ENCODE results near the gene PRR7.

Gene PRR7

DNA sequence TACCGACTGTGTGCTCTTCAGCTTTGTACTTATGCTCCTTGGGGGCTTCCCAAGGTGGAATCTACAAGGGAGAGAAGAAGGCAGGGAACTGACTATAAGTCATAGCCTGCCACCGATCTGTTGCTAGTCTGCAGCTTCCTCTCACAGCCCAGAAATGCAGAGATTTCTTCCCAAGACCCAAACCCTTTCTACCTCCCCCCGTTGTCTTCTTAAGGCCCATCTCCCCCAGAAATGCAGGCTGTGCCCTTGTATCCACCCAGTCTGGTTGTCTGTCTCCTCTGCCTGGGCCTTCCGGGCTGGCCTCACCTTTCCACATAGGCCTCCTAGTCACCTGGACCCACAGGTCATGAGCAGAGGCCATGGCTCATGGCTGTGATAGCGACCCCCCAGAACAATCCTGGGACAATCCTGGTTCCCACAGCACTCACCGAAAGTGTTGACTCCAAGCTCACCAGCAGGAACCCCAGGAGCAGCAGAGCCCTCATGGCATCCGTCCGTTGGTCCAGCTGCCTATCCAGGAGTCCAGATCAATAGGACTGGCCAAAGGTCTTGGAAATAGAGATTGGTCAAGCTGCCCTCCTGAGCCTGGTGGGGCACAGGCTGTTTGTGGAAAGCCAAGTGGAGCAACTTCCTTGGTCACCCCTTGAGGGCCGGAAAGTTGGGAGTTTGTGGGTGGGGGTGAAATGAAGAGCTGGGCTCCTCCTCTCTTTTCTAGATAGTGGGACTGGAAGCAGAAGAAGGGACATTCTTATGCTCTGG lies 37.4 kb upstream of the PRR7 start, which contains the start of gene F12:
Gene F12, minus strand, starts transcription at position 522 of the 759 bp plus-strand sequence. Its CDS starts 37 bp downstream, at position 485.
- Histone ChIP-seq H3K27ac (ENCODE audit: extremely low read depth, low read depth, low read length) (no peak within 1 kb of the TSS), H3K9me3 (ENCODE audit: control insufficient read depth, insufficient read depth, low read depth, low read length) (no peaks in the 10 kb centered on the region), H3K4me3 (ENCODE audit: low read depth, low read length) (no peak within 1 kb of the TSS), H3K36me3 (ENCODE audit: control insufficient read depth in 2 of 2, insufficient read depth in 1 of 2, low read length in 2 of 2) (no peaks in the 10 kb centered on the region), H3K4me1 (ENCODE audit: control insufficient read depth, insufficient read depth, low read length) (no peaks in the 10 kb centered on the region)
- ChIA-PET CTCF (interaction anchor here (0.7 to 1.1 kb wide), 6 partner anchors 19 to 92 kb away, joined by 3 to 6 read pairs (median 4); no protein-coding TSS in a partner anchor), POLR2A (interaction anchor here (1.0 to 2.2 kb wide), 3 partner anchors 18 to 39 kb away, joined by 3 to 12 read pairs (median 3); partner anchors contain the start of gene GRK6)
- TF ChIP-seq ZNF529 (tag by site-specific recombination; IDR thresholded peaks at IDR 0.05; ENCODE audit: insufficient replicate concordance) (no peak), SCRT1 (tag by site-specific recombination; IDR thresholded peaks at IDR 0.05; ENCODE audit: borderline replicate concordance) (no peak), ZNF473 (tag by site-specific recombination; IDR thresholded peaks at IDR 0.05) (no peak), HOXD13 (CRISPR knock-in tag; IDR thresholded peaks at IDR 0.05; ENCODE audit: borderline replicate concordance) (no peak), ZNF223 (tag by site-specific recombination; IDR thresholded peaks at IDR 0.05) (no peak), ZNF785 (tag by site-specific recombination; IDR thresholded peaks at IDR 0.05) (no peak)
- TF ChIP-seq, protein P1, sequence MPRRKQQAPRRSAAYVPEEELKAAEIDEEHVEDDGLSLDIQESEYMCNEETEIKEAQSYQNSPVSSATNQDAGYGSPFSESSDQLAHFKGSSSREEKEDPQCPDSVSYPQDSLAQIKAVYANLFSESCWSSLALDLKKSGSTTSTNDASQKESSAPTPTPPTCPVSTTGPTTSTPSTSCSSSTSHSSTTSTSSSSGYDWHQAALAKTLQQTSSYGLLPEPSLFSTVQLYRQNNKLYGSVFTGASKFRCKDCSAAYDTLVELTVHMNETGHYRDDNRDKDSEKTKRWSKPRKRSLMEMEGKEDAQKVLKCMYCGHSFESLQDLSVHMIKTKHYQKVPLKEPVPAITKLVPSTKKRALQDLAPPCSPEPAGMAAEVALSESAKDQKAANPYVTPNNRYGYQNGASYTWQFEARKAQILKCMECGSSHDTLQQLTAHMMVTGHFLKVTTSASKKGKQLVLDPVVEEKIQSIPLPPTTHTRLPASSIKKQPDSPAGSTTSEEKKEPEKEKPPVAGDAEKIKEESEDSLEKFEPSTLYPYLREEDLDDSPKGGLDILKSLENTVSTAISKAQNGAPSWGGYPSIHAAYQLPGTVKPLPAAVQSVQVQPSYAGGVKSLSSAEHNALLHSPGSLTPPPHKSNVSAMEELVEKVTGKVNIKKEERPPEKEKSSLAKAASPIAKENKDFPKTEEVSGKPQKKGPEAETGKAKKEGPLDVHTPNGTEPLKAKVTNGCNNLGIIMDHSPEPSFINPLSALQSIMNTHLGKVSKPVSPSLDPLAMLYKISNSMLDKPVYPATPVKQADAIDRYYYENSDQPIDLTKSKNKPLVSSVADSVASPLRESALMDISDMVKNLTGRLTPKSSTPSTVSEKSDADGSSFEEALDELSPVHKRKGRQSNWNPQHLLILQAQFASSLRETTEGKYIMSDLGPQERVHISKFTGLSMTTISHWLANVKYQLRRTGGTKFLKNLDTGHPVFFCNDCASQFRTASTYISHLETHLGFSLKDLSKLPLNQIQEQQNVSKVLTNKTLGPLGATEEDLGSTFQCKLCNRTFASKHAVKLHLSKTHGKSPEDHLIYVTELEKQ (tag by site-specific recombination; IDR thresholded peaks at IDR 0.05; ENCODE audit: borderline replicate concordance): no peak
- TF ChIP-seq, protein P2, sequence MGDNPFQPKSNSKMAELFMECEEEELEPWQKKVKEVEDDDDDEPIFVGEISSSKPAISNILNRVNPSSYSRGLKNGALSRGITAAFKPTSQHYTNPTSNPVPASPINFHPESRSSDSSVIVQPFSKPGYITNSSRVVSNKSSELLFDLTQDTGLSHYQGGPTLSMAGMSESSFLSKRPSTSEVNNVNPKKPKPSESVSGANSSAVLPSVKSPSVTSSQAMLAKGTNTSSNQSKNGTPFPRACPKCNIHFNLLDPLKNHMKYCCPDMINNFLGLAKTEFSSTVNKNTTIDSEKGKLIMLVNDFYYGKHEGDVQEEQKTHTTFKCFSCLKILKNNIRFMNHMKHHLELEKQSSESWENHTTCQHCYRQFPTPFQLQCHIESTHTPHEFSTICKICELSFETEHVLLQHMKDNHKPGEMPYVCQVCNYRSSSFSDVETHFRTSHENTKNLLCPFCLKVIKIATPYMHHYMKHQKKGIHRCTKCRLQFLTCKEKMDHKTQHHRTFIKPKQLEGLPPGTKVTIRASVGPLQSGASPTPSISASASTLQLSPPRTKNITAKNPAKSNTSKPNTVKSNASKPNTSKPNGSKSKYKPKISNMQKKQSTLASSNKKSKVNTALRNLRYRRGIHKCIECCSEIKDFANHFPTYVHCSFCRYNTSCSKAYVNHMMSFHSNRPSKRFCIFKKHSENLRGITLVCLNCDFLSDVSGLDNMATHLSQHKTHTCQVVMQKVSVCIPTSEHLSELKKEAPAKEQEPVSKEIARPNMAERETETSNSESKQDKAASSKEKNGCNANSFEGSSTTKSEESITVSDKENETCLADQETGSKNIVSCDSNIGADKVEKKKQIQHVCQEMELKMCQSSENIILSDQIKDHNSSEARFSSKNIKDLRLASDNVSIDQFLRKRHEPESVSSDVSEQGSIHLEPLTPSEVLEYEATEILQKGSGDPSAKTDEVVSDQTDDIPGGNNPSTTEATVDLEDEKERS (tag by site-specific recombination; IDR thresholded peaks at IDR 0.05): no peak
- TF ChIP-seq, protein P3, sequence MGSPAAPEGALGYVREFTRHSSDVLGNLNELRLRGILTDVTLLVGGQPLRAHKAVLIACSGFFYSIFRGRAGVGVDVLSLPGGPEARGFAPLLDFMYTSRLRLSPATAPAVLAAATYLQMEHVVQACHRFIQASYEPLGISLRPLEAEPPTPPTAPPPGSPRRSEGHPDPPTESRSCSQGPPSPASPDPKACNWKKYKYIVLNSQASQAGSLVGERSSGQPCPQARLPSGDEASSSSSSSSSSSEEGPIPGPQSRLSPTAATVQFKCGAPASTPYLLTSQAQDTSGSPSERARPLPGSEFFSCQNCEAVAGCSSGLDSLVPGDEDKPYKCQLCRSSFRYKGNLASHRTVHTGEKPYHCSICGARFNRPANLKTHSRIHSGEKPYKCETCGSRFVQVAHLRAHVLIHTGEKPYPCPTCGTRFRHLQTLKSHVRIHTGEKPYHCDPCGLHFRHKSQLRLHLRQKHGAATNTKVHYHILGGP (tag by site-specific recombination; IDR thresholded peaks at IDR 0.05): no peak
- TF ChIP-seq, protein P4, sequence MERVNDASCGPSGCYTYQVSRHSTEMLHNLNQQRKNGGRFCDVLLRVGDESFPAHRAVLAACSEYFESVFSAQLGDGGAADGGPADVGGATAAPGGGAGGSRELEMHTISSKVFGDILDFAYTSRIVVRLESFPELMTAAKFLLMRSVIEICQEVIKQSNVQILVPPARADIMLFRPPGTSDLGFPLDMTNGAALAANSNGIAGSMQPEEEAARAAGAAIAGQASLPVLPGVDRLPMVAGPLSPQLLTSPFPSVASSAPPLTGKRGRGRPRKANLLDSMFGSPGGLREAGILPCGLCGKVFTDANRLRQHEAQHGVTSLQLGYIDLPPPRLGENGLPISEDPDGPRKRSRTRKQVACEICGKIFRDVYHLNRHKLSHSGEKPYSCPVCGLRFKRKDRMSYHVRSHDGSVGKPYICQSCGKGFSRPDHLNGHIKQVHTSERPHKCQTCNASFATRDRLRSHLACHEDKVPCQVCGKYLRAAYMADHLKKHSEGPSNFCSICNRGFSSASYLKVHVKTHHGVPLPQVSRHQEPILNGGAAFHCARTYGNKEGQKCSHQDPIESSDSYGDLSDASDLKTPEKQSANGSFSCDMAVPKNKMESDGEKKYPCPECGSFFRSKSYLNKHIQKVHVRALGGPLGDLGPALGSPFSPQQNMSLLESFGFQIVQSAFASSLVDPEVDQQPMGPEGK (tag by site-specific recombination; IDR thresholded peaks at IDR 0.05): no peak

DNA sequence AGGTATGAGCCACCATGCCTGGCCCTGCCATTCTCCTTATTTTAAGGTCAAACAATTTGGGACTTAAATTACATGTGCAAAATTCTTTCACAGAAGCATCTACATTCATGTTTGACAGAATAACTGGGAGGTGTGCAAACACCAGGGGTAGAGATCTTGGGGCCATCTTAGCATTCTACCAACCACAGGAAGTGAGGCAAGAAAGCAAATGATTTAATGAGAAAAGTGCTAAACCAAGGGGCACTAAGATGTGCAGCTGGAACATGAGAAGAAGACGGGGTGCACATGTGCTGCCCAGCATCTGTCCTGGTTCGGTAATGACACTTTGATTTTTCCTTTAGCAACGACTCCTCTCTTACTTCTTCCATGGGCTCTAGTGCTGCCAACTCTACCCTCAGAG lies 36.0 kb upstream of the PRR7 start:
- ChIA-PET CTCF (interaction anchor here (0.7 to 1.1 kb wide), 3 partner anchors 8 to 20 kb away, joined by 3 to 4 read pairs (median 3); no protein-coding TSS in a partner anchor), POLR2A (interaction anchor here (1.5 kb wide), 1 partner anchor 37 kb away, joined by 3 read pairs; no protein-coding TSS in a partner anchor)
- Histone ChIP-seq H3K36me3 (ENCODE audit: control insufficient read depth in 2 of 2, insufficient read depth in 1 of 2, low read length in 2 of 2) (no peaks in the 10 kb centered on the region), H3K27ac (ENCODE audit: extremely low read depth, low read depth, low read length) (no peak overlapping the region), H3K4me3 (ENCODE audit: low read depth, low read length) (no peak overlapping the region), H3K4me1 (ENCODE audit: control insufficient read depth, insufficient read depth, low read length) (no peaks in the 10 kb centered on the region), H3K9me3 (ENCODE audit: control insufficient read depth, insufficient read depth, low read depth, low read length) (no peaks in the 10 kb centered on the region)
- TF ChIP-seq ZNF776 (tag by site-specific recombination; IDR thresholded peaks at IDR 0.05; ENCODE audit: borderline replicate concordance): no peak
- TF ChIP-seq ZNF2 (tag by site-specific recombination; IDR thresholded peaks at IDR 0.05): no peak
- TF ChIP-seq, protein P5, sequence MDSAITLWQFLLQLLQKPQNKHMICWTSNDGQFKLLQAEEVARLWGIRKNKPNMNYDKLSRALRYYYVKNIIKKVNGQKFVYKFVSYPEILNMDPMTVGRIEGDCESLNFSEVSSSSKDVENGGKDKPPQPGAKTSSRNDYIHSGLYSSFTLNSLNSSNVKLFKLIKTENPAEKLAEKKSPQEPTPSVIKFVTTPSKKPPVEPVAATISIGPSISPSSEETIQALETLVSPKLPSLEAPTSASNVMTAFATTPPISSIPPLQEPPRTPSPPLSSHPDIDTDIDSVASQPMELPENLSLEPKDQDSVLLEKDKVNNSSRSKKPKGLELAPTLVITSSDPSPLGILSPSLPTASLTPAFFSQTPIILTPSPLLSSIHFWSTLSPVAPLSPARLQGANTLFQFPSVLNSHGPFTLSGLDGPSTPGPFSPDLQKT (IDR thresholded peaks at IDR 0.05; ENCODE audit: borderline replicate concordance, low read depth, low read length): no peak
- no peak for TF ChIP-seq ZNF585B (tag by site-specific recombination; IDR thresholded peaks at IDR 0.05)
- TF ChIP-seq, protein P6, sequence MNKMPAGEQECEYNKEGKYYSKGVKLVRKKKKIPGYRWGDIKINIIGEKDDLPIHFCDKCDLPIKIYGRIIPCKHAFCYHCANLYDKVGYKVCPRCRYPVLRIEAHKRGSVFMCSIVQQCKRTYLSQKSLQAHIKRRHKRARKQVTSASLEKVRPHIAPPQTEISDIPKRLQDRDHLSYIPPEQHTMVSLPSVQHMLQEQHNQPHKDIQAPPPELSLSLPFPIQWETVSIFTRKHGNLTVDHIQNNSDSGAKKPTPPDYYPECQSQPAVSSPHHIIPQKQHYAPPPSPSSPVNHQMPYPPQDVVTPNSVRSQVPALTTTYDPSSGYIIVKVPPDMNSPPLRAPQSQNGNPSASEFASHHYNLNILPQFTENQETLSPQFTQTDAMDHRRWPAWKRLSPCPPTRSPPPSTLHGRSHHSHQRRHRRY (tag by site-specific recombination; IDR thresholded peaks at IDR 0.05): no peak
- TF ChIP-seq, protein P7, sequence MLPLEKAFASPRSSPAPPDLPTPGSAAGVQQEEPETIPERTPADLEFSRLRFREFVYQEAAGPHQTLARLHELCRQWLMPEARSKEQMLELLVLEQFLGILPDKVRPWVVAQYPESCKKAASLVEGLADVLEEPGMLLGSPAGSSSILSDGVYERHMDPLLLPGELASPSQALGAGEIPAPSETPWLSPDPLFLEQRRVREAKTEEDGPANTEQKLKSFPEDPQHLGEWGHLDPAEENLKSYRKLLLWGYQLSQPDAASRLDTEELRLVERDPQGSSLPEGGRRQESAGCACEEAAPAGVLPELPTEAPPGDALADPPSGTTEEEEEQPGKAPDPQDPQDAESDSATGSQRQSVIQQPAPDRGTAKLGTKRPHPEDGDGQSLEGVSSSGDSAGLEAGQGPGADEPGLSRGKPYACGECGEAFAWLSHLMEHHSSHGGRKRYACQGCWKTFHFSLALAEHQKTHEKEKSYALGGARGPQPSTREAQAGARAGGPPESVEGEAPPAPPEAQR (tag by site-specific recombination; IDR thresholded peaks at IDR 0.05): no peak
- no peak for TF ChIP-seq ZNF654 (tag by site-specific recombination; IDR thresholded peaks at IDR 0.05; ENCODE audit: low read depth)
- TF ChIP-seq ZNF433 (tag by site-specific recombination; IDR thresholded peaks at IDR 0.05; ENCODE audit: low read depth): no peak
